Activated CD8-positive, alpha-beta T cell treated with anti-CD3 and anti-CD28 coated beads for 36 hours (primary cell): ENCODE results near the gene OSBPL6. TPM values are rescaled to one million over a fixed set of nuclear protein-coding genes. Genes with fewer than 3 reads are reported as not detected.

Experiments used
- ATAC-seq: fragments of 200-7000 bp; cut with Tn5 transposase; one replicate; pipeline ENCODE4 v1.10.0; 2021; ENCODE audit warnings: mild to moderate bottlenecking, moderate library complexity
- CTCF ChIA-PET: fragments of 350-600 bp; sonication (Branson Sonifier 250); formaldehyde crosslinking; loops from one replicate; lab custom pipeline; 2021; ENCODE audit warnings: antibody characterized with exemption; lab: Charles Lee
- POLR2A ChIA-PET: fragments of 350-600 bp; sonication (Branson Sonifier 250); formaldehyde crosslinking; loops from one replicate; lab custom pipeline; 2021; ENCODE audit warnings: antibody characterized with exemption; lab: Charles Lee
- DNase-seq: peaks from one replicate; pipeline ENCODE4 v3.0.0-alpha.2; 2020
- H3K27ac Mint-ChIP-seq: one replicate; pipeline ENCODE4 v1.8.0; 2021; ENCODE audit warnings: mild to moderate bottlenecking, mixed read lengths
- H3K27me3 Mint-ChIP-seq: one replicate; pipeline ENCODE4 v1.8.0; 2021; ENCODE audit warnings: mixed read lengths
- H3K36me3 Mint-ChIP-seq: one replicate; pipeline ENCODE4 v1.8.0; 2021; ENCODE audit warnings: low read depth, mixed read lengths
- H3K4me1 Mint-ChIP-seq: one replicate; pipeline ENCODE4 v1.8.0; 2021; ENCODE audit warnings: low read depth, mixed read lengths
- H3K4me3 Mint-ChIP-seq: one replicate; pipeline ENCODE4 v1.8.0; 2021; ENCODE audit warnings: mild to moderate bottlenecking, moderate library complexity, mixed read lengths
- H3K9me3 Mint-ChIP-seq: one replicate; pipeline ENCODE4 v1.8.0; 2021; ENCODE audit warnings: mixed read lengths
- CTCF ChIP-seq: fragments of 200-600 bp; IDR thresholded peaks from one replicate; pipeline ENCODE4 v1.8.0; 2022; ENCODE audit warnings: antibody characterized with exemption, mild to moderate bottlenecking
- intact Hi-C: fragments of 100-400 bp; cut with micrococcal nuclease; formaldehyde crosslinking; loops from one replicate; pipeline ENCODE4 v1.10.0; 2022
- total RNA-seq, 2 experiments: library from RNA; stranded (reverse); gene quantifications; one replicate each; pipeline ENCODE4 v1.2.3, GENCODE V29; 2021

The OSBPL6 gene
- total RNA-seq, 2 experiments from 2014 or later = 2.5 to 4.0 TPM

- ChIA-PET CTCF (interaction anchor here (1.6 to 2.5 kb wide), 2 partner anchors 13 to 154 kb away, joined by 3 to 7 read pairs; partner anchors contain the start of gene RBM45), POLR2A (no interaction called here)
- no peak for TF ChIP-seq CTCF
- Mint-ChIP-seq H3K36me3 (no peaks in the 10 kb centered on the region), H3K4me3 (no peak overlapping the region), H3K4me1 (no peaks in the 10 kb centered on the region), H3K9me3 (no peaks in the 10 kb centered on the region), H3K27me3 (peaks cover 3% of the 10 kb centered on the region), H3K27ac (no peak overlapping the region)
- intact Hi-C loops = no loop called here
- no peak for DNase-seq
- no peak for ATAC-seq
These were observed 72.1 kb downstream of the OSBPL6 start for GRCh38 chr2:178266445-178266844.

- no peak overlapping the region for H3K4me3 Mint-ChIP-seq
- ChIA-PET CTCF (interaction anchor here (1.6 to 2.5 kb wide), 2 partner anchors 11 to 155 kb away, joined by 3 to 7 read pairs; partner anchors contain the start of gene RBM45), POLR2A (no interaction called here)
- H3K27me3 Mint-ChIP-seq = peaks cover 1% of the 10 kb centered on the region
- H3K9me3 Mint-ChIP-seq = no peaks in the 10 kb centered on the region
- DNase-seq = no peak
- H3K27ac Mint-ChIP-seq = no peak overlapping the region
- ATAC-seq = no peak
- H3K36me3 Mint-ChIP-seq = no peaks in the 10 kb centered on the region
- TF ChIP-seq CTCF = no peak
- no peaks in the 10 kb centered on the region for H3K4me1 Mint-ChIP-seq
- intact Hi-C loops = no loop called here
These were observed 73.3 kb downstream of the OSBPL6 start for GRCh38 chr2:178267660-178268059.

- no peak overlapping the region for H3K4me3 Mint-ChIP-seq
- peaks cover 1% of the 10 kb centered on the region for H3K27me3 Mint-ChIP-seq
- no peaks in the 10 kb centered on the region for H3K4me1 Mint-ChIP-seq
- no peaks in the 10 kb centered on the region for H3K36me3 Mint-ChIP-seq
- intact Hi-C loops = no loop called here
- H3K27ac Mint-ChIP-seq = no peak overlapping the region
- H3K9me3 Mint-ChIP-seq = no peaks in the 10 kb centered on the region
- ChIA-PET CTCF (interaction anchor here (1.4 kb wide), 1 partner anchor 11 kb away, joined by 3 read pairs; no protein-coding TSS in a partner anchor), POLR2A (no interaction called here)
- TF ChIP-seq CTCF = no peak
- no peak for ATAC-seq
- no peak for DNase-seq
These were observed 74.1 kb downstream of the OSBPL6 start for GRCh38 chr2:178268435-178268834.

- POLR2A ChIA-PET = no interaction called here
- no peak for DNase-seq
These were observed 75.3 kb downstream of the OSBPL6 start for GRCh38 chr2:178269438-178270224.

More at GRCh38 chr2:178269438-178270224, 75.3 kb downstream of the OSBPL6 start:
- CTCF ChIA-PET = interaction anchor here (1.4 kb wide), 1 partner anchor 10 kb away, joined by 3 read pairs; no protein-coding TSS in a partner anchor
- Mint-ChIP-seq H3K36me3 (no peaks in the 10 kb centered on the region), H3K4me3 (no peak overlapping the region), H3K27me3 (peaks cover 1% of the 10 kb centered on the region), H3K27ac (no peak overlapping the region), H3K9me3 (no peaks in the 10 kb centered on the region), H3K4me1 (no peaks in the 10 kb centered on the region)
- ATAC-seq = no peak
- TF ChIP-seq CTCF = no peak
- intact Hi-C loops = no loop called here
